OCI-LY7 (cell line): ENCODE measurements around the gene NCAPD3. TPM values are rescaled to one million over a fixed set of nuclear protein-coding genes. Genes with fewer than 3 reads are reported as not detected.

Experiments used
- BruUV-seq: library from RNA; stranded (reverse); fragments of 400-500 nt; replicated peaks from 2 replicates; lab custom pipeline; 2021; lab: Mats Ljungman, UMichigan
- CTCF ChIA-PET: fragments of 300-600 bp; sonication (Branson Sonifier 250); formaldehyde crosslinking; loops from one replicate; lab custom pipeline; 2022; ENCODE audit warnings: antibody characterized with exemption; ENCODE audit not compliant: unreplicated experiment; lab: Charles Lee
- POLR2A ChIA-PET: fragments of 300-600 bp; sonication (Branson Sonifier 250); formaldehyde crosslinking; loops from one replicate; lab custom pipeline; 2022; ENCODE audit warnings: antibody characterized with exemption; lab: Charles Lee
- DNase-seq: peaks from one replicate; pipeline ENCODE4 v3.0.0-alpha.2; 2015; ENCODE audit warnings: low spot score
- H2AFZ ChIP-seq: fragments of 200-600 bp; sonication (generic), shearing (Covaris generic); 2 replicates; pipeline ENCODE4 v1.6.1; 2014; ENCODE audit warnings: mild to moderate bottlenecking, antibody characterized with exemption, low read length, moderate library complexity
- H3K27ac ChIP-seq: fragments of 200-600 bp; sonication (generic); 2 replicates; pipeline ENCODE4 v1.5.1; 2014; ENCODE audit warnings: mixed run types, low read depth, mild to moderate bottlenecking, moderate library complexity, low read length, inconsistent platforms; ENCODE audit not compliant: poor library complexity, severe bottlenecking
- H3K36me3 ChIP-seq: fragments of 200-600 bp; sonication (generic); 2 replicates; pipeline ENCODE4 v1.6.1; 2014; ENCODE audit warnings: mild to moderate bottlenecking, antibody characterized with exemption, low read length, moderate library complexity, mixed read lengths; ENCODE audit not compliant: insufficient read depth
- H3K4me1 ChIP-seq: fragments of 200-600 bp; sonication (generic); 2 replicates; pipeline ENCODE4 v1.5.1; 2014; ENCODE audit warnings: mild to moderate bottlenecking, low read length; ENCODE audit not compliant: insufficient read depth, poor library complexity, severe bottlenecking
- H3K4me2 ChIP-seq: fragments of 200-600 bp; sonication (generic); 2 replicates; pipeline ENCODE4 v1.6.1; 2014; ENCODE audit warnings: mild to moderate bottlenecking, low read length
- H3K4me3 ChIP-seq: fragments of 200-600 bp; sonication (generic); 2 replicates; pipeline ENCODE4 v1.5.1; 2014; ENCODE audit warnings: mild to moderate bottlenecking, low read depth, low read length; ENCODE audit not compliant: poor library complexity, severe bottlenecking
- H3K79me2 ChIP-seq: fragments of 200-600 bp; sonication (generic); 2 replicates; pipeline ENCODE4 v1.6.1; 2016; ENCODE audit warnings: low read depth, mild to moderate bottlenecking, low read length, moderate library complexity, mixed read lengths; ENCODE audit not compliant: insufficient read depth
- H3K9me2 ChIP-seq: fragments of 200-600 bp; sonication (generic); 2 replicates; pipeline ENCODE4 v1.6.1; 2016; ENCODE audit warnings: mild to moderate bottlenecking, low read length, mixed read lengths; ENCODE audit not compliant: insufficient read depth
- H3K9me3 ChIP-seq: fragments of 200-600 bp; sonication (generic); 2 replicates; pipeline ENCODE4 v1.6.1; 2014; ENCODE audit warnings: mild to moderate bottlenecking, mixed run types, low read length, mixed read lengths
- H4K20me1 ChIP-seq: fragments of 200-600 bp; sonication (generic); 2 replicates; pipeline ENCODE4 v1.6.1; 2014; ENCODE audit warnings: mild to moderate bottlenecking, antibody characterized with exemption, low read length, moderate library complexity, mixed read lengths; ENCODE audit not compliant: insufficient read depth
- EZH2phosphoT487 ChIP-seq: fragments of 200-600 bp; sonication (generic); IDR thresholded peaks from 2 replicates; pipeline ENCODE4 v1.6.1; 2018; ENCODE audit warnings: low read depth, borderline replicate concordance, mild to moderate bottlenecking, mixed run types, antibody characterized with exemption, low read length, moderate library complexity, mixed read lengths
- intact Hi-C: fragments of 100-400 bp; cut with micrococcal nuclease; formaldehyde crosslinking; loops from one replicate; pipeline ENCODE4 v1.10.0; 2022; ENCODE audit not compliant: unreplicated experiment
- total RNA-seq, 2 experiments: library from RNA; depleted of rRNA in 1 of 2; stranded (reverse); fragments of >200 nt in 1 of 2; shearing (Covaris generic) in 1 of 2; gene quantifications; 2 replicates each; pipeline ENCODE4 v1.2.3, GENCODE V29; 2014 to 2022
- TF ChIP-seq, protein P1 (sequence below): fragments of 200-600 bp; sonication (generic); conservative IDR thresholded peaks from 2 replicates; pipeline ENCODE4 v1.5.1; 2014; ENCODE audit warnings: mild to moderate bottlenecking, antibody characterized with exemption, low read length, moderate library complexity, mixed read lengths

Gene NCAPD3
- total RNA-seq, 2 experiments from 2014 or later = 89.1 to 112 TPM

DNA sequence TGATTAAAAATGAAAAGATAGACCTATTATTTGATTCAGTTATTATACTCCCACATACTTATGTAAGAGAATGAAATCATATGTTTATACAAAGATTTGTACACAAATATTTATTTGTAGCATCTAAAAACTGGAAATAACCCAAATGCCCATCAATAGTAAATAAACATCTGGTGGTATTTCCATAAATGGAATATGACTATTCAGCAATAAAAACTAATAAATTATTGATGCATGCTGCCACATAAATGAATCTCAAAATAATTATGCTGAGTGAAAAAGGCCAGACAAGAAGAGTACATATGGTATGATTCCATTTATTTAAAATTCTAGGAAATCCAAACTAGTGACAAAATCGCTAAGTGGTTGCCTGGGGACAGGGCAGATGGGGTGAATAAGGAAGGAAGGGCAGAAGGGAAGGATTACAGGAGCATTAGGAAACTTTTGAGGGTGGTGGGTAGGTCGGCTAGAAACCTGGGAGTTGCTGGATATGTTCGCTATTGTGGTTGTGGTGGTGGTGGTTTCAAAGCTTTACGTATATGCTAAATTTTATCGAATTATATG, 113.4 kb downstream of the NCAPD3 start:
- POLR2A ChIA-PET = no interaction called here
- TF ChIP-seq, protein P1, sequence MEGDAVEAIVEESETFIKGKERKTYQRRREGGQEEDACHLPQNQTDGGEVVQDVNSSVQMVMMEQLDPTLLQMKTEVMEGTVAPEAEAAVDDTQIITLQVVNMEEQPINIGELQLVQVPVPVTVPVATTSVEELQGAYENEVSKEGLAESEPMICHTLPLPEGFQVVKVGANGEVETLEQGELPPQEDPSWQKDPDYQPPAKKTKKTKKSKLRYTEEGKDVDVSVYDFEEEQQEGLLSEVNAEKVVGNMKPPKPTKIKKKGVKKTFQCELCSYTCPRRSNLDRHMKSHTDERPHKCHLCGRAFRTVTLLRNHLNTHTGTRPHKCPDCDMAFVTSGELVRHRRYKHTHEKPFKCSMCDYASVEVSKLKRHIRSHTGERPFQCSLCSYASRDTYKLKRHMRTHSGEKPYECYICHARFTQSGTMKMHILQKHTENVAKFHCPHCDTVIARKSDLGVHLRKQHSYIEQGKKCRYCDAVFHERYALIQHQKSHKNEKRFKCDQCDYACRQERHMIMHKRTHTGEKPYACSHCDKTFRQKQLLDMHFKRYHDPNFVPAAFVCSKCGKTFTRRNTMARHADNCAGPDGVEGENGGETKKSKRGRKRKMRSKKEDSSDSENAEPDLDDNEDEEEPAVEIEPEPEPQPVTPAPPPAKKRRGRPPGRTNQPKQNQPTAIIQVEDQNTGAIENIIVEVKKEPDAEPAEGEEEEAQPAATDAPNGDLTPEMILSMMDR = no peak
- no peak for TF ChIP-seq EZH2phosphoT487
- H2AFZ ChIP-seq = no peak overlapping the region
- H3K4me2 ChIP-seq = no peak overlapping the region
- no peak for DNase-seq
- no peaks in the 10 kb centered on the region for H3K9me2 ChIP-seq
- CTCF ChIA-PET = no interaction called here
- intact Hi-C loops = loop anchor here (10.0 kb wide), 1 partner anchor 764 kb away; no protein-coding TSS in a partner anchor
- no peaks in the 10 kb centered on the region; the same call in 1 of the 2 replicates for H3K9me3 ChIP-seq
- H3K27ac ChIP-seq = no peak overlapping the region
- no peak overlapping the region for H3K4me3 ChIP-seq
- no peaks in the 10 kb centered on the region for H3K79me2 ChIP-seq
- H4K20me1 ChIP-seq = no peaks in the 10 kb centered on the region
- no peaks in the 10 kb centered on the region for H3K36me3 ChIP-seq
- H3K4me1 ChIP-seq = no peaks in the 10 kb centered on the region
- no TSS peak for BruUV-seq

Other genes starting within 250 kb of the NCAPD3 start
- gene JAM3, start 154.9 kb downstream of the NCAPD3 start, total RNA-seq (2014; rRNA removed; shearing (Covaris generic)) = not detected in 2 replicates
- gene JAM3, start 154.9 kb downstream of the NCAPD3 start, total RNA-seq (2022) = not detected in 2 replicates
- gene VPS26B, start 704 bp upstream of the NCAPD3 start, total RNA-seq (2014; rRNA removed; shearing (Covaris generic)) = 22.7 and 24.9 TPM in 2 replicates
- gene VPS26B, start 704 bp upstream of the NCAPD3 start, total RNA-seq (2022) = 25.1 and 33.1 TPM in 2 replicates
- 82.8 and 101 TPM in 2 replicates for gene THYN1, start 29.4 kb upstream of the NCAPD3 start, total RNA-seq (2014; rRNA removed; shearing (Covaris generic))
- gene THYN1, start 29.4 kb upstream of the NCAPD3 start, total RNA-seq (2022) = 51.6 and 52.4 TPM in 2 replicates
- 22.8 and 29.7 TPM in 2 replicates for gene ACAD8, start 29.6 kb upstream of the NCAPD3 start, total RNA-seq (2014; rRNA removed; shearing (Covaris generic))
- gene ACAD8, start 29.6 kb upstream of the NCAPD3 start, total RNA-seq (2022) = 20.4 and 24.7 TPM in 2 replicates
- not detected in 2 replicates for gene GLB1L3, start 52.4 kb upstream of the NCAPD3 start, total RNA-seq (2014; rRNA removed; shearing (Covaris generic))
- gene GLB1L3, start 52.4 kb upstream of the NCAPD3 start, total RNA-seq (2022) = not detected in 2 replicates
- gene GLB1L2, start 108.0 kb upstream of the NCAPD3 start, total RNA-seq (2014; rRNA removed; shearing (Covaris generic)) = not detected in 2 replicates
- gene GLB1L2, start 108.0 kb upstream of the NCAPD3 start, total RNA-seq (2022) = not detected in 2 replicates
- gene B3GAT1, start 188.3 kb upstream of the NCAPD3 start, total RNA-seq (2014; rRNA removed; shearing (Covaris generic)) = not detected in 2 replicates
- gene B3GAT1, start 188.3 kb upstream of the NCAPD3 start, total RNA-seq (2022) = not detected in 2 replicates